GM23248 (cell line): ENCODE measurements around the gene PRMT1.

ENCODE experiments used
- EZH2 ChIP-seq: fragments of 200-600 bp; sonication (generic); IDR thresholded peaks from 2 replicates; pipeline ENCODE4 v1.6.1; 2018; ENCODE audit warnings: antibody characterized with exemption, mild to moderate bottlenecking; ENCODE audit not compliant: insufficient read depth, poor library complexity, severe bottlenecking
- EZH2phosphoT487 ChIP-seq: fragments of 200-600 bp; sonication (generic); IDR thresholded peaks from 2 replicates; pipeline ENCODE4 v1.6.1; 2018; ENCODE audit warnings: antibody characterized with exemption, moderate library complexity, mild to moderate bottlenecking, low read depth; ENCODE audit not compliant: insufficient read depth

DNA sequence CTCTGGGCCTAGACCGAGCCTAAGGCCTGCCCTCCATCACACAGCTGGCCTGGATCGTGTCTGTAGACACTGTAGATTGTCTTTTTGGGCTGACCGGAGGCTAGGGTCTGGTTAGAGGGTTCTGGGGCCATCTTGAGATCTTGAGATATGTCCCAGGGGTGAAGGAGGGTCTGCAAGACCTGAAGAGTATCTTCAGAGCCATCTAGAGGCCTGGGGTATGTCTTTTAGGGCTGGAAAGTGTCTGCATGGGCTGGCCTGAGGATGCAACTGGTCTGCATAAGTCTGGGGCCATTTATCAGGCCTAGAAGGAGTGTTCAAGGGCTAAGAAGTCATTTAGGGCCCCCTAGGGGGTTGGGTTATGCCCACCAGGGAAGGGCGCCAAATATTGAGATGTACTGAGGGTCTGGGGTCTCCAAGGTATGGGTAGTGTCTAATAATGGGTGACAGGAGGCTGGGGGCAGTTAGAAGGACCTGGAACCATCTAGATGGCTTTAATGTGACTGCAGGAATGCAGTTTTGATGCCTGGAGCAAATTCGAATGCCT is 34.5 kb upstream of the PRMT1 start:
- TF ChIP-seq EZH2phosphoT487: no peak
- no peak for TF ChIP-seq EZH2
